HEK293 (cell line): ENCODE results near the gene ADIPOR1.
A peak's percentile ranks its signal among the peaks of the same experiment; 100 is the strongest.

Experiments used
- HOXA7 ChIP-seq: sonication (generic); formaldehyde crosslinking; IDR thresholded peaks from 2 replicates; pipeline ENCODE4 v1.8.1; 2022; ENCODE audit warnings: missing genetic modification reagents, borderline replicate concordance
- HOXD13 ChIP-seq: sonication (generic); formaldehyde crosslinking; IDR thresholded peaks from 2 replicates; pipeline ENCODE4 v1.8.0; 2022; ENCODE audit warnings: missing genetic modification reagents, borderline replicate concordance
- KLF8 ChIP-seq: fragments of 450-650 bp; formaldehyde crosslinking; IDR thresholded peaks from 2 replicates; pipeline ENCODE4 v1.5.1; 2016; ENCODE audit warnings: missing biosample characterization, missing genetic modification characterization
- TCF7L2 ChIP-seq: IDR thresholded peaks from 2 replicates; pipeline ENCODE4 v1.6.1; 2011; ENCODE audit warnings: low read depth, mild to moderate bottlenecking, inconsistent platforms, low read length, moderate library complexity, borderline replicate concordance
- YY2 ChIP-seq: fragments of 450-650 bp; formaldehyde crosslinking; IDR thresholded peaks from 2 replicates; pipeline ENCODE4 v1.5.1; 2016; ENCODE audit warnings: missing biosample characterization, missing genetic modification characterization
- ZBTB17 ChIP-seq: fragments of 450-650 bp; formaldehyde crosslinking; IDR thresholded peaks from 2 replicates; pipeline ENCODE4 v1.5.1; 2016; ENCODE audit warnings: missing biosample characterization, missing genetic modification characterization
- ZBTB21 ChIP-seq: fragments of 450-650 bp; formaldehyde crosslinking; IDR thresholded peaks from 2 replicates; pipeline ENCODE4 v1.5.1; 2017; ENCODE audit warnings: missing biosample characterization, missing genetic modification characterization
- ZBTB8A ChIP-seq: fragments of 450-650 bp; formaldehyde crosslinking; IDR thresholded peaks from 2 replicates; pipeline ENCODE4 v1.5.1; 2016; ENCODE audit warnings: missing biosample characterization, missing genetic modification characterization
- ZNF248 ChIP-seq: fragments of 450-650 bp; formaldehyde crosslinking; IDR thresholded peaks from 2 replicates; pipeline ENCODE4 v1.5.1; 2017; ENCODE audit warnings: missing biosample characterization, missing genetic modification characterization
- ZNF324 ChIP-seq: fragments of 450-650 bp; formaldehyde crosslinking; IDR thresholded peaks from 2 replicates; pipeline ENCODE4 v1.5.1; 2016; ENCODE audit warnings: missing biosample characterization, missing genetic modification characterization
- ZNF366 ChIP-seq: fragments of 450-650 bp; formaldehyde crosslinking; conservative IDR thresholded peaks from 2 replicates; pipeline ENCODE4 v1.5.1; 2016; ENCODE audit warnings: missing biosample characterization, missing genetic modification characterization
- ZNF529 ChIP-seq: fragments of 450-650 bp; formaldehyde crosslinking; IDR thresholded peaks from 2 replicates; pipeline ENCODE4 v1.5.1; 2017; ENCODE audit warnings: missing genetic modification characterization, missing biosample characterization; ENCODE audit not compliant: insufficient replicate concordance
- ZNF544 ChIP-seq: fragments of 450-650 bp; formaldehyde crosslinking; IDR thresholded peaks from 2 replicates; pipeline ENCODE4 v1.5.0; 2017; ENCODE audit warnings: missing biosample characterization, missing genetic modification characterization
- ZNF558 ChIP-seq: fragments of 450-650 bp; formaldehyde crosslinking; IDR thresholded peaks from 2 replicates; pipeline ENCODE4 v1.5.1; 2016; ENCODE audit warnings: missing biosample characterization, missing genetic modification characterization
- ZNF585B ChIP-seq: fragments of 450-650 bp; formaldehyde crosslinking; IDR thresholded peaks from 2 replicates; pipeline ENCODE4 v1.5.1; 2016; ENCODE audit warnings: missing biosample characterization, missing genetic modification characterization
- ZNF626 ChIP-seq: fragments of 450-650 bp; sonication (Bioruptor Pico); formaldehyde crosslinking; IDR thresholded peaks from 2 replicates; pipeline ENCODE4 v1.5.1; 2018; ENCODE audit warnings: missing biosample characterization, missing genetic modification characterization, inconsistent platforms
- ZNF654 ChIP-seq: fragments of 450-650 bp; formaldehyde crosslinking; IDR thresholded peaks from 2 replicates; pipeline ENCODE4 v1.5.1; 2016; ENCODE audit warnings: low read depth, missing biosample characterization, missing genetic modification characterization
- ZNF707 ChIP-seq: fragments of 450-650 bp; formaldehyde crosslinking; IDR thresholded peaks from 2 replicates; pipeline ENCODE4 v1.5.1; 2016; ENCODE audit warnings: missing biosample characterization, missing genetic modification characterization
- TF ChIP-seq, protein P1 (sequence below): fragments of 450-650 bp; formaldehyde crosslinking; conservative IDR thresholded peaks from 2 replicates; pipeline ENCODE4 v1.5.1; 2016; ENCODE audit warnings: low read depth, missing biosample characterization, missing genetic modification characterization
- TF ChIP-seq, protein P2 (sequence below): fragments of 450-650 bp; formaldehyde crosslinking; IDR thresholded peaks from 2 replicates; pipeline ENCODE4 v1.5.1; 2016; ENCODE audit warnings: missing biosample characterization, missing genetic modification characterization
- TF ChIP-seq, protein P3 (sequence below): fragments of 450-650 bp; formaldehyde crosslinking; IDR thresholded peaks from 2 replicates; pipeline ENCODE4 v1.5.1; 2016; ENCODE audit warnings: missing biosample characterization, missing genetic modification characterization
- TF ChIP-seq, protein P4 (sequence below): fragments of 450-650 bp; formaldehyde crosslinking; IDR thresholded peaks from 2 replicates; pipeline ENCODE4 v1.5.1; 2016; ENCODE audit warnings: missing biosample characterization, missing genetic modification characterization
- TF ChIP-seq, protein P5 (sequence below): fragments of 450-650 bp; IDR thresholded peaks from 2 replicates; pipeline ENCODE4 v1.5.1; 2018; ENCODE audit warnings: missing biosample characterization, missing genetic modification characterization
- TF ChIP-seq, protein P6 (sequence below): fragments of 450-650 bp; formaldehyde crosslinking; IDR thresholded peaks from 2 replicates; pipeline ENCODE4; 2016; ENCODE audit warnings: missing biosample characterization, missing genetic modification characterization

ADIPOR1 gene

DNA sequence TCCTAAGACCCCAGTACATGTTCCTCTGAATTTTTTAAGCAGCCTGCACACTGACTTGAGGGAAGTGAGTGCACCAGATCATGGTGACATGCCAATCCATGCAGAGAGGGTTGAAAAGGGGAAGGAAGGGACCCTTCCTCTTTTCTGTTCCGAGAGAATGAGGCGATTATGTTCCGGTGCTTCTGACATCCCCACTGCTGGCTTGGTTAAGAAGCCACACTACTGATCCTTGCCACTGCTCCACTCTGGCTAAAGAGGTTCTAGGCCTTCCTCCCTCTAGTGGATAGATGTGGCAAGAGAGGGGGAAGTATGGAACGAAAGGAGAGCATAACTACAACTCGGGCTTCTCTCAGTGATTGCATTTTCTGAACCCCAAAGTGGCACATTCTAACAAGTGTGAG lies 10.8 kb upstream of the ADIPOR1 start (continued):
- TF ChIP-seq, protein P1, sequence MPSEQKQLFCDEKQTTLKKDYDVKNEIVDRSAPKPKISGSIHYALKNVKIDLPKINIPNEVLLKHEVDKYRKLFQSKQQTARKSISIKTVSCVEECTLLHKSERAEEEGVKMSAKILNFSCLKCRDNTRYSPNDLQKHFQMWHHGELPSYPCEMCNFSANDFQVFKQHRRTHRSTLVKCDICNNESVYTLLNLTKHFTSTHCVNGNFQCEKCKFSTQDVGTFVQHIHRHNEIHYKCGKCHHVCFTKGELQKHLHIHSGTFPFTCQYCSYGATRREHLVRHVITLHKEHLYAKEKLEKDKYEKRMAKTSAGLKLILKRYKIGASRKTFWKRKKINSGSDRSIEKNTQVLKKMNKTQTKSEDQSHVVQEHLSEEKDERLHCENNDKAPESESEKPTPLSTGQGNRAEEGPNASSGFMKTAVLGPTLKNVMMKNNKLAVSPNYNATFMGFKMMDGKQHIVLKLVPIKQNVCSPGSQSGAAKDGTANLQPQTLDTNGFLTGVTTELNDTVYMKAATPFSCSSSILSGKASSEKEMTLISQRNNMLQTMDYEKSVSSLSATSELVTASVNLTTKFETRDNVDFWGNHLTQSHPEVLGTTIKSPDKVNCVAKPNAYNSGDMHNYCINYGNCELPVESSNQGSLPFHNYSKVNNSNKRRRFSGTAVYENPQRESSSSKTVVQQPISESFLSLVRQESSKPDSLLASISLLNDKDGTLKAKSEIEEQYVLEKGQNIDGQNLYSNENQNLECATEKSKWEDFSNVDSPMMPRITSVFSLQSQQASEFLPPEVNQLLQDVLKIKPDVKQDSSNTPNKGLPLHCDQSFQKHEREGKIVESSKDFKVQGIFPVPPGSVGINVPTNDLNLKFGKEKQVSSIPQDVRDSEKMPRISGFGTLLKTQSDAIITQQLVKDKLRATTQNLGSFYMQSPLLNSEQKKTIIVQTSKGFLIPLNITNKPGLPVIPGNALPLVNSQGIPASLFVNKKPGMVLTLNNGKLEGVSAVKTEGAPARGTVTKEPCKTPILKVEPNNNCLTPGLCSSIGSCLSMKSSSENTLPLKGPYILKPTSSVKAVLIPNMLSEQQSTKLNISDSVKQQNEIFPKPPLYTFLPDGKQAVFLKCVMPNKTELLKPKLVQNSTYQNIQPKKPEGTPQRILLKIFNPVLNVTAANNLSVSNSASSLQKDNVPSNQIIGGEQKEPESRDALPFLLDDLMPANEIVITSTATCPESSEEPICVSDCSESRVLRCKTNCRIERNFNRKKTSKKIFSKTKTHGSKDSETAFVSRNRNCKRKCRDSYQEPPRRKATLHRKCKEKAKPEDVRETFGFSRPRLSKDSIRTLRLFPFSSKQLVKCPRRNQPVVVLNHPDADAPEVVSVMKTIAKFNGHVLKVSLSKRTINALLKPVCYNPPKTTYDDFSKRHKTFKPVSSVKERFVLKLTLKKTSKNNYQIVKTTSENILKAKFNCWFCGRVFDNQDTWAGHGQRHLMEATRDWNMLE (tag by site-specific recombination) = no peak
- TF ChIP-seq, protein P2, sequence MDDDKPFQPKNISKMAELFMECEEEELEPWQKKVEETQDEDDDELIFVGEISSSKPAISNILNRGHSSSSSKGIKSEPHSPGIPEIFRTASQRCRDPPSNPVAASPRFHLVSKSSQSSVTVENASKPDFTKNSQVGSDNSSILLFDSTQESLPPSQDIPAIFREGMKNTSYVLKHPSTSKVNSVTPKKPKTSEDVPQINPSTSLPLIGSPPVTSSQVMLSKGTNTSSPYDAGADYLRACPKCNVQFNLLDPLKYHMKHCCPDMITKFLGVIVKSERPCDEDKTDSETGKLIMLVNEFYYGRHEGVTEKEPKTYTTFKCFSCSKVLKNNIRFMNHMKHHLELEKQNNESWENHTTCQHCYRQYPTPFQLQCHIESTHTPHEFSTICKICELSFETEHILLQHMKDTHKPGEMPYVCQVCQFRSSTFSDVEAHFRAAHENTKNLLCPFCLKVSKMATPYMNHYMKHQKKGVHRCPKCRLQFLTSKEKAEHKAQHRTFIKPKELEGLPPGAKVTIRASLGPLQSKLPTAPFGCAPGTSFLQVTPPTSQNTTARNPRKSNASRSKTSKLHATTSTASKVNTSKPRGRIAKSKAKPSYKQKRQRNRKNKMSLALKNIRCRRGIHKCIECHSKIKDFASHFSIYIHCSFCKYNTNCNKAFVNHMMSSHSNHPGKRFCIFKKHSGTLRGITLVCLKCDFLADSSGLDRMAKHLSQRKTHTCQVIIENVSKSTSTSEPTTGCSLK (tag by site-specific recombination) = no peak
- TF ChIP-seq TCF7L2 (no peak), HOXA7 (CRISPR knock-in tag) (no peak), ZNF529 (tag by site-specific recombination) (no peak), ZNF707 (no peak), KLF8 (tag by site-specific recombination) (no peak), ZNF366 (peak; percentile 75), ZNF626 (tag by site-specific recombination) (no peak), ZBTB8A (tag by site-specific recombination) (no peak), HOXD13 (no peak), ZNF544 (tag by site-specific recombination) (no peak), ZNF654 (peak; percentile 26), ZNF585B (no peak), ZNF324 (no peak), ZNF248 (tag by site-specific recombination) (no peak), ZBTB21 (tag by site-specific recombination) (no peak), ZNF558 (tag by site-specific recombination) (no peak), ZBTB17 (tag by site-specific recombination) (peak; percentile 68), YY2 (tag by site-specific recombination) (no peak)
- TF ChIP-seq, protein P3, sequence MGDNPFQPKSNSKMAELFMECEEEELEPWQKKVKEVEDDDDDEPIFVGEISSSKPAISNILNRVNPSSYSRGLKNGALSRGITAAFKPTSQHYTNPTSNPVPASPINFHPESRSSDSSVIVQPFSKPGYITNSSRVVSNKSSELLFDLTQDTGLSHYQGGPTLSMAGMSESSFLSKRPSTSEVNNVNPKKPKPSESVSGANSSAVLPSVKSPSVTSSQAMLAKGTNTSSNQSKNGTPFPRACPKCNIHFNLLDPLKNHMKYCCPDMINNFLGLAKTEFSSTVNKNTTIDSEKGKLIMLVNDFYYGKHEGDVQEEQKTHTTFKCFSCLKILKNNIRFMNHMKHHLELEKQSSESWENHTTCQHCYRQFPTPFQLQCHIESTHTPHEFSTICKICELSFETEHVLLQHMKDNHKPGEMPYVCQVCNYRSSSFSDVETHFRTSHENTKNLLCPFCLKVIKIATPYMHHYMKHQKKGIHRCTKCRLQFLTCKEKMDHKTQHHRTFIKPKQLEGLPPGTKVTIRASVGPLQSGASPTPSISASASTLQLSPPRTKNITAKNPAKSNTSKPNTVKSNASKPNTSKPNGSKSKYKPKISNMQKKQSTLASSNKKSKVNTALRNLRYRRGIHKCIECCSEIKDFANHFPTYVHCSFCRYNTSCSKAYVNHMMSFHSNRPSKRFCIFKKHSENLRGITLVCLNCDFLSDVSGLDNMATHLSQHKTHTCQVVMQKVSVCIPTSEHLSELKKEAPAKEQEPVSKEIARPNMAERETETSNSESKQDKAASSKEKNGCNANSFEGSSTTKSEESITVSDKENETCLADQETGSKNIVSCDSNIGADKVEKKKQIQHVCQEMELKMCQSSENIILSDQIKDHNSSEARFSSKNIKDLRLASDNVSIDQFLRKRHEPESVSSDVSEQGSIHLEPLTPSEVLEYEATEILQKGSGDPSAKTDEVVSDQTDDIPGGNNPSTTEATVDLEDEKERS (tag by site-specific recombination) = no peak
- TF ChIP-seq, protein P4, sequence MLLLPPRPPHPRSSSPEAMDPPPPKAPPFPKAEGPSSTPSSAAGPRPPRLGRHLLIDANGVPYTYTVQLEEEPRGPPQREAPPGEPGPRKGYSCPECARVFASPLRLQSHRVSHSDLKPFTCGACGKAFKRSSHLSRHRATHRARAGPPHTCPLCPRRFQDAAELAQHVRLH = no peak
- TF ChIP-seq, protein P5, sequence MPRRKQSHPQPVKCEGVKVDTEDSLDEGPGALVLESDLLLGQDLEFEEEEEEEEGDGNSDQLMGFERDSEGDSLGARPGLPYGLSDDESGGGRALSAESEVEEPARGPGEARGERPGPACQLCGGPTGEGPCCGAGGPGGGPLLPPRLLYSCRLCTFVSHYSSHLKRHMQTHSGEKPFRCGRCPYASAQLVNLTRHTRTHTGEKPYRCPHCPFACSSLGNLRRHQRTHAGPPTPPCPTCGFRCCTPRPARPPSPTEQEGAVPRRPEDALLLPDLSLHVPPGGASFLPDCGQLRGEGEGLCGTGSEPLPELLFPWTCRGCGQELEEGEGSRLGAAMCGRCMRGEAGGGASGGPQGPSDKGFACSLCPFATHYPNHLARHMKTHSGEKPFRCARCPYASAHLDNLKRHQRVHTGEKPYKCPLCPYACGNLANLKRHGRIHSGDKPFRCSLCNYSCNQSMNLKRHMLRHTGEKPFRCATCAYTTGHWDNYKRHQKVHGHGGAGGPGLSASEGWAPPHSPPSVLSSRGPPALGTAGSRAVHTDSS = no peak
- TF ChIP-seq, protein P6, sequence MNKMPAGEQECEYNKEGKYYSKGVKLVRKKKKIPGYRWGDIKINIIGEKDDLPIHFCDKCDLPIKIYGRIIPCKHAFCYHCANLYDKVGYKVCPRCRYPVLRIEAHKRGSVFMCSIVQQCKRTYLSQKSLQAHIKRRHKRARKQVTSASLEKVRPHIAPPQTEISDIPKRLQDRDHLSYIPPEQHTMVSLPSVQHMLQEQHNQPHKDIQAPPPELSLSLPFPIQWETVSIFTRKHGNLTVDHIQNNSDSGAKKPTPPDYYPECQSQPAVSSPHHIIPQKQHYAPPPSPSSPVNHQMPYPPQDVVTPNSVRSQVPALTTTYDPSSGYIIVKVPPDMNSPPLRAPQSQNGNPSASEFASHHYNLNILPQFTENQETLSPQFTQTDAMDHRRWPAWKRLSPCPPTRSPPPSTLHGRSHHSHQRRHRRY (tag by site-specific recombination) = no peak
